ENCODE results near the gene KCNN3.

- TF ChIP-seq CTCF (IDR thresholded peaks at IDR 0.05; ENCODE audit: low read depth, low read length) (no peak), MAX (IDR thresholded peaks at IDR 0.05; ENCODE audit: low read depth, low read length) (no peak), MYC (IDR thresholded peaks at IDR 0.05; ENCODE audit: low read depth, low read length) (no peak)
These were observed 89.5 kb downstream of the KCNN3 start for GRCh38 chr1:154780541-154780940.
